Measurements from ENCODE around the gene SMPD3. TPM values are rescaled to one million over a fixed set of nuclear protein-coding genes. Genes with fewer than 3 reads are reported as not detected.
A peak's percentile ranks its signal among the peaks of the same experiment; 100 is the strongest.

SMPD3 gene
- total and polyA plus RNA-seq, 2 of the 8 experiments (the other 6 are each of a cell fraction or from before 2014, with no cell fraction given) = 0.39 to 1.3 TPM

DNA sequence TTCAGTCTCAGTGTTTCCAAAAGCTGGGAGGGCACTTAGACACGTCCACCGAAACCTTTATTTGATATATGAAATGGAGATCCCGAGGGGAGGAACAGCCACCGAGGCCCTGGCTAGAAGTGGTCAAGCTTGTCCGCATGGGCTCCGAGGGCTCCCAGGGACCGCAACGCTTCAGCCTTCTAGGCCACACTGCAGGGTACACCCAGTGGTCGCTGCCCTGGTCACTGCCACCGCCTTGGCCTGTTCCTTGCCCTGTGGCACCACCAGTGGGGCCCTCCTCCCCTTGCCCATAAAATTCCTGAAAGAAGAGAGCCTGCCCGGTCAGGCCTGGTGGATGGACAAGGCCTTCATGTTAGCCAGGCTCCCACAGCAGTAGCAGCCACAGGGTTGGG, 43.8 kb upstream of the SMPD3 start:
- ChIA-PET POLR2A (ENCODE audit: partially characterized antibody) (no interaction called here), CTCF (ENCODE audit: partially characterized antibody) (interaction anchor here (1.8 kb wide), 1 partner anchor 28 kb away, joined by 6 read pairs; no protein-coding TSS in a partner anchor)
- no peak overlapping the region for H4K8ac ChIP-seq (ENCODE audit: extremely low read depth, insufficient read depth, low read length)
- peaks cover 0 to 4% of the 10 kb centered on the region in 2 experiments; a peak in 1 of 4 replicates for H3K9me3 ChIP-seq (ENCODE audit: insufficient read depth in 2 of 2, low read depth in 1 of 2, low read length in 1 of 2)
- H2BK12ac ChIP-seq (ENCODE audit: low read depth, low read length) = no peak overlapping the region; the same call in 1 of the 2 replicates
- WGBS, 2 experiments (ENCODE audit: extremely low coverage in 1 of 2, insufficient coverage in 1 of 2, insufficient read length in 1 of 2, insufficient replicate concordance in 2 of 2, low coverage in 1 of 2, low lambda C conversion rate in 2 of 2, missing lambda C conversion rate in 1 of 2) = 91% methylated on average over 11 of the region's 11 CpGs; no CpG with 5 or more reads in 1 of the 2 experiments
- no peak overlapping the region for H3K23ac ChIP-seq (ENCODE audit: insufficient read length)
- H2BK5ac ChIP-seq (ENCODE audit: low read depth, low read length) = 0 out of 2 replicates have a peak overlapping the region, but pooled peaks have one; percentile 9
- no peak for TF ChIP-seq CBX8 (IDR thresholded peaks at IDR 0.05; ENCODE audit: borderline replicate concordance, low read depth, low read length)
- no peak for TF ChIP-seq KDM4A (IDR thresholded peaks at IDR 0.05; ENCODE audit: low read depth, low read length, severe bottlenecking)
- TF ChIP-seq JUND (IDR thresholded peaks at IDR 0.05; ENCODE audit: low read length) = no peak
- no peak for TF ChIP-seq RXRA (IDR thresholded peaks at IDR 0.05; ENCODE audit: insufficient read depth, low read depth, low read length)
- TF ChIP-seq SRF (IDR thresholded peaks at IDR 0.05; ENCODE audit: low read depth, low read length) = no peak
- H3K27me3 ChIP-seq (replicated peaks in 1 of 4; ENCODE audit: control insufficient read depth in 3 of 4, extremely low read depth in 1 of 4, insufficient read depth in 3 of 4, low read length in 3 of 4) = no peaks in the 10 kb centered on the region
- no peak for FAIRE-seq
- DNase-seq (ENCODE audit: low read depth in 1 of 2, low spot score in 2 of 2) = no peak
- H3K18ac ChIP-seq (ENCODE audit: extremely low read depth, low read length) = no peak overlapping the region
- H3K9ac ChIP-seq (replicated peaks in 1 of 4; ENCODE audit: extremely low read depth in 1 of 4, low read depth in 3 of 4, low read length in 3 of 4) = no peak overlapping the region
- no peak overlapping the region for H2BK15ac ChIP-seq (ENCODE audit: low read length)
- no peaks in the 10 kb centered on the region for H4K20me1 ChIP-seq (replicated peaks in 1 of 2; ENCODE audit: control insufficient read depth in 1 of 2, insufficient read depth in 2 of 2, low read length in 2 of 2)
- H3K79me1 ChIP-seq (ENCODE audit: low read depth, low read length) = no peaks in the 10 kb centered on the region
- H3K27ac ChIP-seq (ENCODE audit: low read depth, low read length) = no peak overlapping the region
- H3K4me3 ChIP-seq (ENCODE audit: extremely low read depth in 1 of 4, insufficient read depth in 2 of 4, low read depth in 3 of 4, low read length in 4 of 4) = no peak overlapping the region
- no peak overlapping the region for H2AK5ac ChIP-seq (ENCODE audit: low read depth, low read length)
- no peak overlapping the region for H3K4me2 ChIP-seq (ENCODE audit: insufficient read depth in 1 of 2, low read depth in 2 of 2, low read length in 2 of 2)
- no peak overlapping the region for H3K4ac ChIP-seq (replicated peaks; ENCODE audit: insufficient read length, low read depth, low read length)
- H2BK120ac ChIP-seq (replicated peaks; ENCODE audit: low read depth, low read length) = no peak overlapping the region
- no peak overlapping the region for H2BK20ac ChIP-seq (ENCODE audit: low read length)
- no peak overlapping the region for H4K91ac ChIP-seq (replicated peaks; ENCODE audit: insufficient read length, low read length)
- H3K56ac ChIP-seq (replicated peaks; ENCODE audit: insufficient read length, low read depth, low read length) = no peak overlapping the region
- no peaks in the 10 kb centered on the region; the same call in 1 of the 2 replicates for H3K23me2 ChIP-seq (ENCODE audit: low read depth, low read length)
- no peaks in the 10 kb centered on the region for H3K79me2 ChIP-seq (ENCODE audit: control insufficient read depth in 1 of 2, insufficient read depth in 2 of 2, low read length in 2 of 2)
- H3K4me1 ChIP-seq (replicated peaks in 1 of 4; ENCODE audit: control insufficient read depth in 3 of 4, insufficient read depth in 4 of 4, low read length in 3 of 4) = peaks cover 3 to 12% (median 8%) of the 10 kb centered on the region in 4 experiments
- H3K14ac ChIP-seq (ENCODE audit: insufficient read length) = no peak overlapping the region
- H2AFZ ChIP-seq (ENCODE audit: low read length) = no peak overlapping the region
- no peaks in the 10 kb centered on the region for H3K36me3 ChIP-seq (ENCODE audit: control insufficient read depth in 2 of 4, insufficient read depth in 4 of 4, low read length in 3 of 4)
- H4K5ac ChIP-seq (ENCODE audit: insufficient read length, low read depth, low read length) = no peak overlapping the region
